GM12874 (cell line): ENCODE results near the gene LGALS13.

ENCODE experiments used
- TF ChIP-seq, protein P1 (sequence below): IDR thresholded peaks from 2 replicates; pipeline ENCODE4 v1.5.1; 2011; ENCODE audit warnings: low read depth, mild to moderate bottlenecking, control low read depth, low read length, moderate library complexity; ENCODE audit not compliant: insufficient read depth

Gene LGALS13

GRCh38 chr19:39645800-39646411 is 43.6 kb downstream of the LGALS13 start:
- TF ChIP-seq, protein P1, sequence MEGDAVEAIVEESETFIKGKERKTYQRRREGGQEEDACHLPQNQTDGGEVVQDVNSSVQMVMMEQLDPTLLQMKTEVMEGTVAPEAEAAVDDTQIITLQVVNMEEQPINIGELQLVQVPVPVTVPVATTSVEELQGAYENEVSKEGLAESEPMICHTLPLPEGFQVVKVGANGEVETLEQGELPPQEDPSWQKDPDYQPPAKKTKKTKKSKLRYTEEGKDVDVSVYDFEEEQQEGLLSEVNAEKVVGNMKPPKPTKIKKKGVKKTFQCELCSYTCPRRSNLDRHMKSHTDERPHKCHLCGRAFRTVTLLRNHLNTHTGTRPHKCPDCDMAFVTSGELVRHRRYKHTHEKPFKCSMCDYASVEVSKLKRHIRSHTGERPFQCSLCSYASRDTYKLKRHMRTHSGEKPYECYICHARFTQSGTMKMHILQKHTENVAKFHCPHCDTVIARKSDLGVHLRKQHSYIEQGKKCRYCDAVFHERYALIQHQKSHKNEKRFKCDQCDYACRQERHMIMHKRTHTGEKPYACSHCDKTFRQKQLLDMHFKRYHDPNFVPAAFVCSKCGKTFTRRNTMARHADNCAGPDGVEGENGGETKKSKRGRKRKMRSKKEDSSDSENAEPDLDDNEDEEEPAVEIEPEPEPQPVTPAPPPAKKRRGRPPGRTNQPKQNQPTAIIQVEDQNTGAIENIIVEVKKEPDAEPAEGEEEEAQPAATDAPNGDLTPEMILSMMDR, result no peak

GRCh38 chr19:39647918-39648317 is 45.6 kb downstream of the LGALS13 start:
- TF ChIP-seq, protein P1, result no peak

DNA sequence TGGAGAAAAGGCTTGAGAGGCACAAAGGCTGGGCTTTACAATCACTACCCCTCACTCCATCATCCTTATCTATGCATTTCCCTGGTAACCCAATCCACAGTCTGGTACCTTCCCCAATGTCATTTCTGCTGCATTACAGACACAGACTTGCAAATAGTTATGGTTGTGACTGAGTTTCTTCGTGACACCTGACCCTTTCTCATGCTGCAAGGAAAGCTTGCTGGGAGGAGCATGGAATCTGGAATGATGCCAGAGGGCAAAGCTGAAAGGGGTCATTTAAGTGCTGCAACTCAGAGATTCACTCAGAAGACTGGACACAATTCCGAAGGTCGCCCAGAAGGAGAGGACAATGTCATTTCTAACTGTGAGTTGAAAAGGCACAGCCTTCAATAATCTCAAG is 53.3 kb downstream of the LGALS13 start, which contains the start of gene LGALS16:
Gene LGALS16, plus strand, starts transcription at position 301 of the 400 bp plus-strand sequence. Its CDS starts 49 bp downstream, at position 350.
- TF ChIP-seq, protein P1, result no peak
